ENCODE measurements around the gene ELK1. TPM values are rescaled to one million over a fixed set of nuclear protein-coding genes. Genes with fewer than 3 reads are reported as not detected.

The ELK1 gene
- total RNA-seq, 1 experiment from 2014 or later = 57.0 TPM

DNA sequence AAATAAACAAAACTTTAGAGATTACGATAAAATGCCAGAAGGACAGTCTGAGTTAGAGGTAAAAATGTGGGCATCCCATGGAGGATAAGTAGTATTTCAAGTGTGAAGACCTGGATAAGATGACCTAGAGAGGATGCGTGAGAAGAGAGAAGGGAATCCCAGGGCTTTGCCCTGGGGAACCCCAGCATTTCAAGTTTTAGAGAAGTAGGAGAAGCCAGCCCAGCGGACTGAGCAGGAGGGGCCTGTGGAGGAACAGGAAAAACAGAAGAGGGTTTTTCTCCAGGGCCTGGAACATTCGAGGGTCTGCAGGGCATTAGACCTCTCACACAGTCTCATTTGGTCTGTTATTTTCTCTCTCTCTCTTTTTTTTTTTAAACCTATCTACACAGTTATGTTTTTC lies 17.7 kb downstream of the ELK1 start:
- Histone ChIP-seq H3K4me3 (replicated peaks in 1 of 2; ENCODE audit: low read depth in 1 of 2, low read length in 2 of 2) (no peak overlapping the region), H3K36me3 (ENCODE audit: control insufficient read depth in 1 of 2, insufficient read depth in 2 of 2, low read length in 2 of 2) (peaks cover 0 to 3% of the 10 kb centered on the region in 2 experiments; a peak in 2 of 4 replicates), H3K9ac (ENCODE audit: low read length) (no peak overlapping the region), H3K4me1 (ENCODE audit: control insufficient read depth in 1 of 2, insufficient read depth in 2 of 2, low read length in 2 of 2) (no peaks in the 10 kb centered on the region), H3K4me2 (ENCODE audit: low read length) (no peak overlapping the region), H3K9me3 (ENCODE audit: control insufficient read depth in 1 of 2, insufficient read depth in 1 of 2, low read depth in 1 of 2, low read length in 2 of 2) (no peaks in the 10 kb centered on the region), H3K9me2 (ENCODE audit: insufficient read depth) (no peaks in the 10 kb centered on the region), H3K27ac (ENCODE audit: low read depth, low read length) (no peak overlapping the region), H3K27me3 (ENCODE audit: insufficient read depth, low read length) (no peaks in the 10 kb centered on the region), H3K79me2 (ENCODE audit: insufficient read depth, low read length) (no peaks in the 10 kb centered on the region), H2AFZ (ENCODE audit: low read depth, low read length, poor library complexity, severe bottlenecking) (no peak overlapping the region), H4K20me1 (ENCODE audit: insufficient read depth) (no peaks in the 10 kb centered on the region)
- intact Hi-C loops (cut with micrococcal nuclease) = no loop called here
- ChIA-PET RAD21 (ENCODE audit: low non-redundant PET in 1 of 2, low total read pairs in 2 of 2, uncharacterized antibody in 2 of 2, unreplicated experiment in 2 of 2) (no interaction called here), CTCF (no interaction called here), POLR2A (no interaction called here)
- no TSS peak for BruUV-seq (replicated peaks)
- no peak for TF ChIP-seq ZFX (IDR thresholded peaks at IDR 0.05)
- no peak for TF ChIP-seq EGR1 (IDR thresholded peaks at IDR 0.05; ENCODE audit: low read depth)
- no peak for TF ChIP-seq CEBPB (IDR thresholded peaks at IDR 0.05; ENCODE audit: low read depth)
- TF ChIP-seq TCF7L2 (IDR thresholded peaks at IDR 0.05; ENCODE audit: borderline replicate concordance, extremely low read depth, insufficient read depth, insufficient read length) = no peak
- TF ChIP-seq ELF1 (IDR thresholded peaks at IDR 0.05; ENCODE audit: borderline replicate concordance, low read depth) = no peak
- no peak for TF ChIP-seq SP1 (IDR thresholded peaks at IDR 0.05; ENCODE audit: low read depth)
- TF ChIP-seq POLR2A (IDR thresholded peaks at IDR 0.05; ENCODE audit: borderline replicate concordance, extremely low read depth, insufficient read depth, insufficient read length) = no peak
- TF ChIP-seq EZH2phosphoT487 (IDR thresholded peaks at IDR 0.05; ENCODE audit: borderline replicate concordance) = no peak
- TF ChIP-seq, protein P1, sequence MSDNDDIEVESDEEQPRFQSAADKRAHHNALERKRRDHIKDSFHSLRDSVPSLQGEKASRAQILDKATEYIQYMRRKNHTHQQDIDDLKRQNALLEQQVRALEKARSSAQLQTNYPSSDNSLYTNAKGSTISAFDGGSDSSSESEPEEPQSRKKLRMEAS (IDR thresholded peaks at IDR 0.05) = no peak
- no peak for TF ChIP-seq JUND (IDR thresholded peaks at IDR 0.05)
- TF ChIP-seq, protein P2, sequence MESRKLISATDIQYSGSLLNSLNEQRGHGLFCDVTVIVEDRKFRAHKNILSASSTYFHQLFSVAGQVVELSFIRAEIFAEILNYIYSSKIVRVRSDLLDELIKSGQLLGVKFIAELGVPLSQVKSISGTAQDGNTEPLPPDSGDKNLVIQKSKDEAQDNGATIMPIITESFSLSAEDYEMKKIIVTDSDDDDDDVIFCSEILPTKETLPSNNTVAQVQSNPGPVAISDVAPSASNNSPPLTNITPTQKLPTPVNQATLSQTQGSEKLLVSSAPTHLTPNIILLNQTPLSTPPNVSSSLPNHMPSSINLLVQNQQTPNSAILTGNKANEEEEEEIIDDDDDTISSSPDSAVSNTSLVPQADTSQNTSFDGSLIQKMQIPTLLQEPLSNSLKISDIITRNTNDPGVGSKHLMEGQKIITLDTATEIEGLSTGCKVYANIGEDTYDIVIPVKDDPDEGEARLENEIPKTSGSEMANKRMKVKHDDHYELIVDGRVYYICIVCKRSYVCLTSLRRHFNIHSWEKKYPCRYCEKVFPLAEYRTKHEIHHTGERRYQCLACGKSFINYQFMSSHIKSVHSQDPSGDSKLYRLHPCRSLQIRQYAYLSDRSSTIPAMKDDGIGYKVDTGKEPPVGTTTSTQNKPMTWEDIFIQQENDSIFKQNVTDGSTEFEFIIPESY (IDR thresholded peaks at IDR 0.05; ENCODE audit: extremely low read depth, insufficient replicate concordance, low read length) = no peak
- TF ChIP-seq, protein P3, sequence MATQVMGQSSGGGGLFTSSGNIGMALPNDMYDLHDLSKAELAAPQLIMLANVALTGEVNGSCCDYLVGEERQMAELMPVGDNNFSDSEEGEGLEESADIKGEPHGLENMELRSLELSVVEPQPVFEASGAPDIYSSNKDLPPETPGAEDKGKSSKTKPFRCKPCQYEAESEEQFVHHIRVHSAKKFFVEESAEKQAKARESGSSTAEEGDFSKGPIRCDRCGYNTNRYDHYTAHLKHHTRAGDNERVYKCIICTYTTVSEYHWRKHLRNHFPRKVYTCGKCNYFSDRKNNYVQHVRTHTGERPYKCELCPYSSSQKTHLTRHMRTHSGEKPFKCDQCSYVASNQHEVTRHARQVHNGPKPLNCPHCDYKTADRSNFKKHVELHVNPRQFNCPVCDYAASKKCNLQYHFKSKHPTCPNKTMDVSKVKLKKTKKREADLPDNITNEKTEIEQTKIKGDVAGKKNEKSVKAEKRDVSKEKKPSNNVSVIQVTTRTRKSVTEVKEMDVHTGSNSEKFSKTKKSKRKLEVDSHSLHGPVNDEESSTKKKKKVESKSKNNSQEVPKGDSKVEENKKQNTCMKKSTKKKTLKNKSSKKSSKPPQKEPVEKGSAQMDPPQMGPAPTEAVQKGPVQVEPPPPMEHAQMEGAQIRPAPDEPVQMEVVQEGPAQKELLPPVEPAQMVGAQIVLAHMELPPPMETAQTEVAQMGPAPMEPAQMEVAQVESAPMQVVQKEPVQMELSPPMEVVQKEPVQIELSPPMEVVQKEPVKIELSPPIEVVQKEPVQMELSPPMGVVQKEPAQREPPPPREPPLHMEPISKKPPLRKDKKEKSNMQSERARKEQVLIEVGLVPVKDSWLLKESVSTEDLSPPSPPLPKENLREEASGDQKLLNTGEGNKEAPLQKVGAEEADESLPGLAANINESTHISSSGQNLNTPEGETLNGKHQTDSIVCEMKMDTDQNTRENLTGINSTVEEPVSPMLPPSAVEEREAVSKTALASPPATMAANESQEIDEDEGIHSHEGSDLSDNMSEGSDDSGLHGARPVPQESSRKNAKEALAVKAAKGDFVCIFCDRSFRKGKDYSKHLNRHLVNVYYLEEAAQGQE (IDR thresholded peaks at IDR 0.05; ENCODE audit: low read depth) = no peak
- no peak for TF ChIP-seq EZH2 (IDR thresholded peaks at IDR 0.05)
- TF ChIP-seq SRF (IDR thresholded peaks at IDR 0.05; ENCODE audit: low read depth) = no peak
- no peak for TF ChIP-seq YY1 (IDR thresholded peaks at IDR 0.05; ENCODE audit: extremely low read depth, insufficient replicate concordance, low read depth, low read length)
- ATAC-seq = no peak
- no peak for DNase-seq (ENCODE audit: low read depth, low spot score)
